ENCODE measurements around the gene ADGRG1.

Gene ADGRG1

GRCh38 chr16:57628783-57629293 is 408 bp downstream of the ADGRG1 start (continued):
- TF ChIP-seq, protein P1, sequence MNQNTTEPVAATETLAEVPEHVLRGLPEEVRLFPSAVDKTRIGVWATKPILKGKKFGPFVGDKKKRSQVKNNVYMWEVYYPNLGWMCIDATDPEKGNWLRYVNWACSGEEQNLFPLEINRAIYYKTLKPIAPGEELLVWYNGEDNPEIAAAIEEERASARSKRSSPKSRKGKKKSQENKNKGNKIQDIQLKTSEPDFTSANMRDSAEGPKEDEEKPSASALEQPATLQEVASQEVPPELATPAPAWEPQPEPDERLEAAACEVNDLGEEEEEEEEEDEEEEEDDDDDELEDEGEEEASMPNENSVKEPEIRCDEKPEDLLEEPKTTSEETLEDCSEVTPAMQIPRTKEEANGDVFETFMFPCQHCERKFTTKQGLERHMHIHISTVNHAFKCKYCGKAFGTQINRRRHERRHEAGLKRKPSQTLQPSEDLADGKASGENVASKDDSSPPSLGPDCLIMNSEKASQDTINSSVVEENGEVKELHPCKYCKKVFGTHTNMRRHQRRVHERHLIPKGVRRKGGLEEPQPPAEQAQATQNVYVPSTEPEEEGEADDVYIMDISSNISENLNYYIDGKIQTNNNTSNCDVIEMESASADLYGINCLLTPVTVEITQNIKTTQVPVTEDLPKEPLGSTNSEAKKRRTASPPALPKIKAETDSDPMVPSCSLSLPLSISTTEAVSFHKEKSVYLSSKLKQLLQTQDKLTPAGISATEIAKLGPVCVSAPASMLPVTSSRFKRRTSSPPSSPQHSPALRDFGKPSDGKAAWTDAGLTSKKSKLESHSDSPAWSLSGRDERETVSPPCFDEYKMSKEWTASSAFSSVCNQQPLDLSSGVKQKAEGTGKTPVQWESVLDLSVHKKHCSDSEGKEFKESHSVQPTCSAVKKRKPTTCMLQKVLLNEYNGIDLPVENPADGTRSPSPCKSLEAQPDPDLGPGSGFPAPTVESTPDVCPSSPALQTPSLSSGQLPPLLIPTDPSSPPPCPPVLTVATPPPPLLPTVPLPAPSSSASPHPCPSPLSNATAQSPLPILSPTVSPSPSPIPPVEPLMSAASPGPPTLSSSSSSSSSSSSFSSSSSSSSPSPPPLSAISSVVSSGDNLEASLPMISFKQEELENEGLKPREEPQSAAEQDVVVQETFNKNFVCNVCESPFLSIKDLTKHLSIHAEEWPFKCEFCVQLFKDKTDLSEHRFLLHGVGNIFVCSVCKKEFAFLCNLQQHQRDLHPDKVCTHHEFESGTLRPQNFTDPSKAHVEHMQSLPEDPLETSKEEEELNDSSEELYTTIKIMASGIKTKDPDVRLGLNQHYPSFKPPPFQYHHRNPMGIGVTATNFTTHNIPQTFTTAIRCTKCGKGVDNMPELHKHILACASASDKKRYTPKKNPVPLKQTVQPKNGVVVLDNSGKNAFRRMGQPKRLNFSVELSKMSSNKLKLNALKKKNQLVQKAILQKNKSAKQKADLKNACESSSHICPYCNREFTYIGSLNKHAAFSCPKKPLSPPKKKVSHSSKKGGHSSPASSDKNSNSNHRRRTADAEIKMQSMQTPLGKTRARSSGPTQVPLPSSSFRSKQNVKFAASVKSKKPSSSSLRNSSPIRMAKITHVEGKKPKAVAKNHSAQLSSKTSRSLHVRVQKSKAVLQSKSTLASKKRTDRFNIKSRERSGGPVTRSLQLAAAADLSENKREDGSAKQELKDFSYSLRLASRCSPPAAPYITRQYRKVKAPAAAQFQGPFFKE (tag by site-specific recombination; IDR thresholded peaks at IDR 0.05; ENCODE audit: borderline replicate concordance): peak; percentile 91; the same call in 1 of the 2 replicates
- TF ChIP-seq SP7 (tag by site-specific recombination; IDR thresholded peaks at IDR 0.05): peak; percentile 25; the same call in 1 of the 2 replicates
- TF ChIP-seq, protein P2, sequence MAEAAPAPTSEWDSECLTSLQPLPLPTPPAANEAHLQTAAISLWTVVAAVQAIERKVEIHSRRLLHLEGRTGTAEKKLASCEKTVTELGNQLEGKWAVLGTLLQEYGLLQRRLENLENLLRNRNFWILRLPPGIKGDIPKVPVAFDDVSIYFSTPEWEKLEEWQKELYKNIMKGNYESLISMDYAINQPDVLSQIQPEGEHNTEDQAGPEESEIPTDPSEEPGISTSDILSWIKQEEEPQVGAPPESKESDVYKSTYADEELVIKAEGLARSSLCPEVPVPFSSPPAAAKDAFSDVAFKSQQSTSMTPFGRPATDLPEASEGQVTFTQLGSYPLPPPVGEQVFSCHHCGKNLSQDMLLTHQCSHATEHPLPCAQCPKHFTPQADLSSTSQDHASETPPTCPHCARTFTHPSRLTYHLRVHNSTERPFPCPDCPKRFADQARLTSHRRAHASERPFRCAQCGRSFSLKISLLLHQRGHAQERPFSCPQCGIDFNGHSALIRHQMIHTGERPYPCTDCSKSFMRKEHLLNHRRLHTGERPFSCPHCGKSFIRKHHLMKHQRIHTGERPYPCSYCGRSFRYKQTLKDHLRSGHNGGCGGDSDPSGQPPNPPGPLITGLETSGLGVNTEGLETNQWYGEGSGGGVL (tag by site-specific recombination; IDR thresholded peaks at IDR 0.05): peak; percentile 77
- TF ChIP-seq KLF8 (tag by site-specific recombination; IDR thresholded peaks at IDR 0.05): no peak
- TF ChIP-seq ZNF121 (tag by site-specific recombination; IDR thresholded peaks at IDR 0.05): no peak
- no peak for TF ChIP-seq KLF9 (tag by site-specific recombination; IDR thresholded peaks at IDR 0.05; ENCODE audit: low read depth)
- TF ChIP-seq ZNF354C (tag by site-specific recombination; IDR thresholded peaks at IDR 0.05; ENCODE audit: borderline replicate concordance, low read depth): no peak
- TF ChIP-seq, protein P3, sequence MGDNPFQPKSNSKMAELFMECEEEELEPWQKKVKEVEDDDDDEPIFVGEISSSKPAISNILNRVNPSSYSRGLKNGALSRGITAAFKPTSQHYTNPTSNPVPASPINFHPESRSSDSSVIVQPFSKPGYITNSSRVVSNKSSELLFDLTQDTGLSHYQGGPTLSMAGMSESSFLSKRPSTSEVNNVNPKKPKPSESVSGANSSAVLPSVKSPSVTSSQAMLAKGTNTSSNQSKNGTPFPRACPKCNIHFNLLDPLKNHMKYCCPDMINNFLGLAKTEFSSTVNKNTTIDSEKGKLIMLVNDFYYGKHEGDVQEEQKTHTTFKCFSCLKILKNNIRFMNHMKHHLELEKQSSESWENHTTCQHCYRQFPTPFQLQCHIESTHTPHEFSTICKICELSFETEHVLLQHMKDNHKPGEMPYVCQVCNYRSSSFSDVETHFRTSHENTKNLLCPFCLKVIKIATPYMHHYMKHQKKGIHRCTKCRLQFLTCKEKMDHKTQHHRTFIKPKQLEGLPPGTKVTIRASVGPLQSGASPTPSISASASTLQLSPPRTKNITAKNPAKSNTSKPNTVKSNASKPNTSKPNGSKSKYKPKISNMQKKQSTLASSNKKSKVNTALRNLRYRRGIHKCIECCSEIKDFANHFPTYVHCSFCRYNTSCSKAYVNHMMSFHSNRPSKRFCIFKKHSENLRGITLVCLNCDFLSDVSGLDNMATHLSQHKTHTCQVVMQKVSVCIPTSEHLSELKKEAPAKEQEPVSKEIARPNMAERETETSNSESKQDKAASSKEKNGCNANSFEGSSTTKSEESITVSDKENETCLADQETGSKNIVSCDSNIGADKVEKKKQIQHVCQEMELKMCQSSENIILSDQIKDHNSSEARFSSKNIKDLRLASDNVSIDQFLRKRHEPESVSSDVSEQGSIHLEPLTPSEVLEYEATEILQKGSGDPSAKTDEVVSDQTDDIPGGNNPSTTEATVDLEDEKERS (tag by site-specific recombination; IDR thresholded peaks at IDR 0.05): no peak
- no peak for TF ChIP-seq ZNF555 (tag by site-specific recombination; conservative IDR thresholded peaks at IDR 0.05)
- TF ChIP-seq, protein P4, sequence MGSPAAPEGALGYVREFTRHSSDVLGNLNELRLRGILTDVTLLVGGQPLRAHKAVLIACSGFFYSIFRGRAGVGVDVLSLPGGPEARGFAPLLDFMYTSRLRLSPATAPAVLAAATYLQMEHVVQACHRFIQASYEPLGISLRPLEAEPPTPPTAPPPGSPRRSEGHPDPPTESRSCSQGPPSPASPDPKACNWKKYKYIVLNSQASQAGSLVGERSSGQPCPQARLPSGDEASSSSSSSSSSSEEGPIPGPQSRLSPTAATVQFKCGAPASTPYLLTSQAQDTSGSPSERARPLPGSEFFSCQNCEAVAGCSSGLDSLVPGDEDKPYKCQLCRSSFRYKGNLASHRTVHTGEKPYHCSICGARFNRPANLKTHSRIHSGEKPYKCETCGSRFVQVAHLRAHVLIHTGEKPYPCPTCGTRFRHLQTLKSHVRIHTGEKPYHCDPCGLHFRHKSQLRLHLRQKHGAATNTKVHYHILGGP (tag by site-specific recombination; IDR thresholded peaks at IDR 0.05): 0 out of 2 replicates have a peak, but pooled peaks have one; percentile 27
- peak; percentile 87 for TF ChIP-seq ZNF366 (tag by site-specific recombination; conservative IDR thresholded peaks at IDR 0.05)
- no peak for TF ChIP-seq MYNN (tag by site-specific recombination; IDR thresholded peaks at IDR 0.05; ENCODE audit: borderline replicate concordance)
- TF ChIP-seq ZNF169 (tag by site-specific recombination; IDR thresholded peaks at IDR 0.05): no peak
- peak; percentile 62 for TF ChIP-seq ZBTB17 (tag by site-specific recombination; IDR thresholded peaks at IDR 0.05)
- TF ChIP-seq ZNF248 (tag by site-specific recombination; IDR thresholded peaks at IDR 0.05): 0 out of 2 replicates have a peak, but pooled peaks have one; percentile 72
- TF ChIP-seq ZNF660 (tag by site-specific recombination; IDR thresholded peaks at IDR 0.05): no peak
- no peak for TF ChIP-seq YY1 (tag by site-specific recombination; IDR thresholded peaks at IDR 0.05)
- TF ChIP-seq ZNF521 (tag by site-specific recombination; IDR thresholded peaks at IDR 0.05): peak; percentile 95; the same call in 1 of the 2 replicates
- peak; percentile 70; the same call in 1 of the 2 replicates for TF ChIP-seq ZNF148 (tag by site-specific recombination; IDR thresholded peaks at IDR 0.05; ENCODE audit: borderline replicate concordance)
- TF ChIP-seq, protein P5, sequence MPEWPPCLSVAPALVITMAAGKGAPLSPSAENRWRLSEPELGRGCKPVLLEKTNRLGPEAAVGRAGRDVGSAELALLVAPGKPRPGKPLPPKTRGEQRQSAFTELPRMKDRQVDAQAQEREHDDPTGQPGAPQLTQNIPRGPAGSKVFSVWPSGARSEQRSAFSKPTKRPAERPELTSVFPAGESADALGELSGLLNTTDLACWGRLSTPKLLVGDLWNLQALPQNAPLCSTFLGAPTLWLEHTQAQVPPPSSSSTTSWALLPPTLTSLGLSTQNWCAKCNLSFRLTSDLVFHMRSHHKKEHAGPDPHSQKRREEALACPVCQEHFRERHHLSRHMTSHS (tag by site-specific recombination; IDR thresholded peaks at IDR 0.05): 0 out of 2 replicates have a peak, but pooled peaks have one; percentile 35
- TF ChIP-seq ZFP37 (tag by site-specific recombination; IDR thresholded peaks at IDR 0.05): no peak
- TF ChIP-seq TCF7L2 (IDR thresholded peaks at IDR 0.05; ENCODE audit: borderline replicate concordance, low read depth, low read length): no peak
- TF ChIP-seq MZF1 (tag by site-specific recombination; IDR thresholded peaks at IDR 0.05; ENCODE audit: borderline replicate concordance): no peak
- TF ChIP-seq ZNF76 (tag by site-specific recombination; IDR thresholded peaks at IDR 0.05; ENCODE audit: borderline replicate concordance, low read depth): 0 out of 2 replicates have a peak, but pooled peaks have one; percentile 53
